ENCODE results near the gene MGAT5.

Gene MGAT5

DNA sequence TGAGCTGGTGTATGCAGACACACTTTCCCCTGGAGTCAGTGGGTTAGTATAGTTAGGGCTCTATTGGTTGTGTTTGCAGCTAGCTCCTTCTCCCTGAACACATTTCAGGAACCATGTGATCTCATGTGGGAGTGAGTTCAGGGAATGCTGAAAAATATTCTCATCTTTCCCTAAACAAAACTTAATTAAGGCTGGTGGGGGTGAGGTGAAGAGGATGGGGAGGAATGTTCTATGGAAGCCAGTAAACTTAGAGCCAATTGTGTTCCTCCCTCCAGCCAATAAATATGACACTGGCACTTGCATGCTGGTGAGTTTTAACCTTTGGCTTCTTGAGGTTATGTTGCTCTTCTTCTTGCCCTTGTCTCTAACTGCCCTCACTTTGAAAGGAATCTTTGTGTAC is 952 bp downstream of the MGAT5 start:
- DNase-seq (ENCODE audit: low spot score): no peak
- TF ChIP-seq CTCF (IDR thresholded peaks at IDR 0.05; ENCODE audit: extremely low read depth, missing control alignments): no peak

DNA sequence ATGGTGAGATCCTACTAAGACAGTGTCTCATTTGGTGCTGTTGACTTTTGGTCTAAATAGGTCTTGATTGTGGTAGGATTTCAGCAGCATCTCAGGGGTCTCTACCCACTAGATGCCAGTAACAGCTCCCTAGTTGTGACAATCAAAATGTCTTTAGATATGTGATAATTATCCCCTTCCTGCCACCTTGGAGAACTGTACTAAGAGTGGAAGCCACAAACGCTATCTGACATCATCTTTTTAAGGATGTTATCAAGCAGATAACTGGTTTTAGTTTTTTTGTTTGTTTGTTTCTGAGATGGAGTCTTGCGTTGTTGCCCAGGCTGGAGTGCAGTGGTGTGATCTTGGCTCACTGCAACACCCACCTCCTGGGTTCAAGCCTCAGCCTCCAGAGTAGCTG is 3.1 kb downstream of the MGAT5 start:
- DNase-seq (ENCODE audit: low spot score): no peak
- no peak for TF ChIP-seq CTCF (IDR thresholded peaks at IDR 0.05; ENCODE audit: extremely low read depth, missing control alignments)

DNA sequence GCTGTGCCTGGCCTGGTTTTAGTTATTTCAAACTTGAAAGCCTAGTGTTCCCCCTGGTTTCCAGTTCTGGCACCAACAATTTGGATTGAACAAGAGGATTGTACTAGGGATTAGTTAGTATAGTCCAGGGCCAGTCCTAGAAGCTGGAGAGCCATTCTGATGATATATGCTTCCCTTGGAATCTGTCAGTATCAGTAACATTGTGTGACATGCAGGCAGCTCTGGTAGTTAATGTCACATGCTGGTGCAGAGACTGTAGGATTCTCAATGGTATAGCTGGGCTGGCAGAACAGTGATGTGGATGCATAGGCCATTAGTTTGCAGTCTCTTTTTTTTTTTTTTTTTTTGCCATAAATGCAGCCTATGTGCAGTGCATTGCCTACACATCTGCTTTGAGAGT is 3.6 kb downstream of the MGAT5 start:
- no peak for DNase-seq (ENCODE audit: low spot score)
- no peak for TF ChIP-seq CTCF (IDR thresholded peaks at IDR 0.05; ENCODE audit: extremely low read depth, missing control alignments)

- no peak for DNase-seq (ENCODE audit: low spot score)
- no peak for TF ChIP-seq CTCF (IDR thresholded peaks at IDR 0.05; ENCODE audit: extremely low read depth, missing control alignments)
Measured at GRCh38 chr2:134257965-134258683, 4.3 kb downstream of the MGAT5 start.

- DNase-seq (ENCODE audit: low spot score): no peak
- TF ChIP-seq CTCF (IDR thresholded peaks at IDR 0.05; ENCODE audit: extremely low read depth, missing control alignments): no peak
Measured at GRCh38 chr2:134258684-134259388, 5.0 kb downstream of the MGAT5 start.

GRCh38 chr2:134259571-134259970 is 5.7 kb downstream of the MGAT5 start:
- no peak for TF ChIP-seq CTCF (IDR thresholded peaks at IDR 0.05; ENCODE audit: extremely low read depth, missing control alignments)
- no peak for DNase-seq (ENCODE audit: low spot score)

DNA sequence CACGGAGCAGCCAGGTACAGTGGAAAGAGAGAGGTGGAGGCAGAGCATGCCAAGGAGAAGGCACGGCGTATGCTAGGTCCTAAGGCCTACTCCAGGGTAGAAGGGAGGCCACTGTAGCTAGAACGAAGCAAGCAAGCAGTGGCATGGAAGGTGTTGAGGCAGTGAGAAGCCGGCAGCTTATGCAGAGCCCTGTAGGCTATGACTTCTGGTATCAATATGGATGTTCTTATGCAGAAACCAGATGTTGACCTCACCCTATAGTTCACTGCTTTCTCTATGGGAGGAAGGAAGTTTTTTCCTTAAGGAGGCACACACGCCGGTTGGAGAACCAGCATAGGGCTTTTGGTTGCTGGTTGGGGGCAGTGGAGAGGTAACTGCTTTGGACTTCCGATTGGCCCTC is 6.1 kb downstream of the MGAT5 start:
- DNase-seq (ENCODE audit: low spot score): no peak
- no peak for TF ChIP-seq CTCF (IDR thresholded peaks at IDR 0.05; ENCODE audit: extremely low read depth, missing control alignments)

All from GM20000 (cell line).